Stimulated activated CD4-positive, alpha-beta T cell treated with anti-CD3 and anti-CD28 coated beads, Interleukin-4, amount 100 ng/mL, for 4 hours (primary cell): ENCODE measurements around the gene AMDHD1.
A peak's percentile ranks its signal among the peaks of the same experiment; 100 is the strongest.

Experiments used
- DNase-seq, 2 experiments: peaks; one replicate each; pipeline ENCODE4 v3.0.0-alpha.2; 2020

Gene AMDHD1

GRCh38 chr12:95943330-95943842 is at the start of gene AMDHD1:
AMDHD1 (plus strand) TSS chr12:95943331; CDS start chr12:95943399, 68 bp downstream.
- peak; percentile 44 to 60 for DNase-seq

- no peak for DNase-seq
These were observed 46.3 kb upstream of the AMDHD1 start for GRCh38 chr12:95896846-95897245.

GRCh38 chr12:95898081-95898480 is 45.0 kb upstream of the AMDHD1 start:
- DNase-seq: no peak

GRCh38 chr12:95908573-95908972 is 34.6 kb upstream of the AMDHD1 start:
- DNase-seq: no peak

- no peak for DNase-seq
These were observed 33.3 kb upstream of the AMDHD1 start for GRCh38 chr12:95909871-95910270.

- DNase-seq: peak; percentile 5 to 40
These were observed 24.7 kb upstream of the AMDHD1 start for GRCh38 chr12:95918194-95918993.

- DNase-seq: no peak
These were observed 24.0 kb upstream of the AMDHD1 start for GRCh38 chr12:95919110-95919509.

GRCh38 chr12:95922231-95922630 is 20.9 kb upstream of the AMDHD1 start:
- no peak for DNase-seq

GRCh38 chr12:95940514-95940913 is 2.6 kb upstream of the AMDHD1 start:
- no peak for DNase-seq

GRCh38 chr12:95942101-95942523 is 1.0 kb upstream of the AMDHD1 start:
- no peak for DNase-seq

- peak; percentile 75 to 81 for DNase-seq
These were observed 404 bp upstream of the AMDHD1 start, which contains the start of gene CCDC38 for GRCh38 chr12:95942524-95943329. CCDC38 (minus strand) TSS chr12:95942614; CDS start chr12:95936509, 6,105 bp downstream.

- DNase-seq: no peak
These were observed 1.1 kb downstream of the AMDHD1 start for GRCh38 chr12:95944108-95944704.

- no peak for DNase-seq
These were observed 6.5 kb downstream of the AMDHD1 start for GRCh38 chr12:95949477-95950206.

GRCh38 chr12:95951515-95951914 is 8.4 kb downstream of the AMDHD1 start:
- no peak for DNase-seq

GRCh38 chr12:95953000-95953399 is 9.9 kb downstream of the AMDHD1 start:
- DNase-seq: no peak

GRCh38 chr12:95955549-95956159 is 12.5 kb downstream of the AMDHD1 start:
- DNase-seq: no peak

GRCh38 chr12:95956557-95957145 is 13.5 kb downstream of the AMDHD1 start:
- no peak for DNase-seq

GRCh38 chr12:95959107-95959506 is 16.0 kb downstream of the AMDHD1 start:
- DNase-seq: no peak

GRCh38 chr12:95960241-95960640 is 17.1 kb downstream of the AMDHD1 start:
- no peak for DNase-seq

GRCh38 chr12:95962222-95962621 is 19.1 kb downstream of the AMDHD1 start:
- no peak for DNase-seq

GRCh38 chr12:95963096-95963495 is 20.0 kb downstream of the AMDHD1 start:
- no peak for DNase-seq
